Stomach (tissue), 19 donors: ENCODE results near the gene PLN. TPM values are rescaled to one million over a fixed set of nuclear protein-coding genes. Genes with fewer than 3 reads are reported as not detected.

Experiments
- DNase-seq, 2 donors: peaks; one replicate each; pipeline versions ENCODE4 v3.0.0 to v3.0.0-alpha.2; 2013 to 2019
- H3K27ac ChIP-seq, 5 donors: fragments of 200-600 bp in 4 of 5; sonication (generic) in 4 of 5; one replicate each; pipeline ENCODE4 v1.5.1; 2013 to 2019; ENCODE audit warnings: mild to moderate bottlenecking in 1 of 5, moderate library complexity in 1 of 5
- H3K27me3 ChIP-seq, 3 donors: fragments of 200-600 bp; sonication (generic); one replicate each; pipeline ENCODE4 v1.5.1; 2017 to 2019; ENCODE audit warnings: mixed run types in 1 of 3
- H3K36me3 ChIP-seq, 4 donors: fragments of 200-600 bp; sonication (generic); 1 replicate in 3 of 4; 2 replicates in 1 of 4; pipeline ENCODE4 v1.5.1; 2016 to 2019
- H3K4me1 ChIP-seq, 4 donors: fragments of 200-600 bp; sonication (generic); one replicate each; pipeline ENCODE4 v1.5.1; 2016 to 2019
- H3K4me3 ChIP-seq, 4 donors: fragments of 200-600 bp; sonication (generic) in 3 of 4; one replicate each; pipeline ENCODE4 v1.5.1; 2016 to 2019; ENCODE audit warnings: mild to moderate bottlenecking in 1 of 4
- H3K9me3 ChIP-seq, 4 donors: fragments of 200-600 bp; sonication (generic); one replicate each; pipeline ENCODE4 v1.5.1; 2016 to 2019
- EP300 ChIP-seq: sonication (generic); formaldehyde crosslinking; IDR thresholded peaks from one replicate; pipeline ENCODE4 v1.6.1; 2017; ENCODE audit warnings: antibody characterized with exemption
- POLR2A ChIP-seq, 4 donors: fragments of 450-650 bp; IDR thresholded peaks; one replicate each; pipeline ENCODE4 v1.6.1; 2016; ENCODE audit warnings: antibody characterized with exemption in 4 of 4, control low read depth in 2 of 4, mild to moderate bottlenecking in 1 of 4, moderate library complexity in 1 of 4
- POLR2AphosphoS5 ChIP-seq, 3 donors: sonication (generic); formaldehyde crosslinking; IDR thresholded peaks; one replicate each; pipeline ENCODE4 v1.6.1; 2016; ENCODE audit warnings: antibody characterized with exemption in 3 of 3
- WGBS, 5 donors: extraction: QIAGEN DNeasy Blood & Tissue Kit in 3 of 5; methylation state at CpG; one replicate each; pipeline versions ENCODE4 v1.1.5 to v1.1.7; 2013 to 2018; 5-methylcytosine and 5-hydroxymethylcytosine counted together
- intact Hi-C: fragments of 100-400 bp; cut with DNase I; formaldehyde crosslinking; loops from one replicate; pipeline ENCODE4 v1.15.1; 2023; ENCODE audit warnings: low total_unique reads
- long read RNA-seq, 10 donors: transcript quantifications; one replicate each; lab custom pipeline, GENCODE V29; 2026
- polyA plus RNA-seq, 3 donors: library from polyadenylated mRNA; stranded (reverse); fragments of 200-250 nt; gene quantifications; one replicate each; pipeline ENCODE4 v1.2.3, GENCODE V29; 2013
- total RNA-seq, 5 donors: library from RNA; depleted of rRNA; stranded (reverse); fragments of >200 nt; gene quantifications; one replicate each; pipeline versions ENCODE4 v1.1.0 to v1.2.3, GENCODE V29; 2014 to 2016
- TF ChIP-seq, protein P1 (sequence below), 7 experiments: fragments of 450-650 bp in 4 of 7; fragments of 200-600 bp in 3 of 7; sonication (generic) in 3 of 7; IDR thresholded peaks; one replicate each; pipeline ENCODE4 v1.5.1; 2016 to 2019; ENCODE audit warnings: antibody characterized with exemption in 7 of 7, control low read depth in 2 of 7, mild to moderate bottlenecking in 1 of 7
- donor health status: healthy with polysubstance abuse.
- donor health status: Bipolar disorder and iron deficiency.
- donor health status: healthy.

Gene PLN
- total RNA-seq = 100 to 1,000 TPM in 2 of 5 donors, 10 to 100 TPM in 2, 1 to 10 TPM in 1; 2.3 to 158 (median 52.7) TPM
- 10 to 100 TPM; 13.1 to 31.9 (median 22.4) TPM for polyA plus RNA-seq
- long read RNA-seq, donor 1, partial matches to known transcripts = 0 of 1 reads
- long read RNA-seq, donor 1, other reads (novel, unspliced or antisense) = 0 of 1 reads
- long read RNA-seq, donor 2 = 0 reads
- long read RNA-seq, donor 3, transcript PLN-201 (2 exons, 2,001 nt) = major isoform, 10 of 10 reads
- long read RNA-seq, donor 3, partial matches to known transcripts = 0 of 10 reads
- long read RNA-seq, donor 3, other reads (novel, unspliced or antisense) = 0 of 10 reads
- long read RNA-seq, donor 4 = 0 reads
- long read RNA-seq, donor 5, transcript PLN-201 (2 exons, 2,001 nt) = major isoform, 16 of 16 reads
- long read RNA-seq, donor 5, partial matches to known transcripts = 0 of 16 reads
- long read RNA-seq, donor 5, other reads (novel, unspliced or antisense) = 0 of 16 reads
- long read RNA-seq, donor 6, transcript PLN-201 (2 exons, 2,001 nt) = major isoform, 9 of 9 reads
- long read RNA-seq, donor 6, partial matches to known transcripts = 0 of 9 reads
- long read RNA-seq, donor 6, other reads (novel, unspliced or antisense) = 0 of 9 reads
- long read RNA-seq, donor 7, partial matches to known transcripts = 0 of 2 reads
- long read RNA-seq, donor 7, other reads (novel, unspliced or antisense) = 0 of 2 reads
- long read RNA-seq, donor 8, partial matches to known transcripts = 0 of 3 reads
- long read RNA-seq, donor 8, other reads (novel, unspliced or antisense) = 0 of 3 reads
- long read RNA-seq, donor 9, partial matches to known transcripts = 0 of 3 reads
- long read RNA-seq, donor 9, other reads (novel, unspliced or antisense) = 0 of 3 reads
- long read RNA-seq, donor 10 = 0 reads

- peak in 2 of 3 donors; percentile 54 to 62 for TF ChIP-seq POLR2AphosphoS5 (IDR thresholded peaks at IDR 0.05)
- no peak for TF ChIP-seq EP300
- peak within 1 kb of the TSS; percentile 4 to 34 (median 24) for H3K4me3 ChIP-seq
Observed at GRCh38 chr6:118548136-118548535, at the start of gene PLN. PLN (plus strand) TSS chr6:118548296; CDS start chr6:118558922, 10,626 bp downstream.

GRCh38 chr6:118500130-118501015 lies 47.7 kb upstream of the PLN start:
- no peaks in the 10 kb centered on the region for H3K9me3 ChIP-seq
- no peak for DNase-seq
- H3K27me3 ChIP-seq = no peaks in the 10 kb centered on the region
- WGBS, 5 donors = 87 to 98% (median 94%) methylated on average over 10 of the region's 10 CpGs
- TF ChIP-seq POLR2A (IDR thresholded peaks at IDR 0.05) (no peak), POLR2AphosphoS5 (IDR thresholded peaks at IDR 0.05) (no peak), EP300 (no peak)
- TF ChIP-seq, protein P1, sequence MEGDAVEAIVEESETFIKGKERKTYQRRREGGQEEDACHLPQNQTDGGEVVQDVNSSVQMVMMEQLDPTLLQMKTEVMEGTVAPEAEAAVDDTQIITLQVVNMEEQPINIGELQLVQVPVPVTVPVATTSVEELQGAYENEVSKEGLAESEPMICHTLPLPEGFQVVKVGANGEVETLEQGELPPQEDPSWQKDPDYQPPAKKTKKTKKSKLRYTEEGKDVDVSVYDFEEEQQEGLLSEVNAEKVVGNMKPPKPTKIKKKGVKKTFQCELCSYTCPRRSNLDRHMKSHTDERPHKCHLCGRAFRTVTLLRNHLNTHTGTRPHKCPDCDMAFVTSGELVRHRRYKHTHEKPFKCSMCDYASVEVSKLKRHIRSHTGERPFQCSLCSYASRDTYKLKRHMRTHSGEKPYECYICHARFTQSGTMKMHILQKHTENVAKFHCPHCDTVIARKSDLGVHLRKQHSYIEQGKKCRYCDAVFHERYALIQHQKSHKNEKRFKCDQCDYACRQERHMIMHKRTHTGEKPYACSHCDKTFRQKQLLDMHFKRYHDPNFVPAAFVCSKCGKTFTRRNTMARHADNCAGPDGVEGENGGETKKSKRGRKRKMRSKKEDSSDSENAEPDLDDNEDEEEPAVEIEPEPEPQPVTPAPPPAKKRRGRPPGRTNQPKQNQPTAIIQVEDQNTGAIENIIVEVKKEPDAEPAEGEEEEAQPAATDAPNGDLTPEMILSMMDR (IDR thresholded peaks at IDR 0.05) = no peak
- H3K4me1 ChIP-seq = no peaks in the 10 kb centered on the region
- intact Hi-C loops = loop anchor here (10.0 kb wide), 1 partner anchor 216 kb away; no protein-coding TSS in a partner anchor
- no peak overlapping the region for H3K4me3 ChIP-seq
- H3K27ac ChIP-seq = no peak overlapping the region
- peaks cover 0 to 32% (median 25%) of the 10 kb centered on the region in 4 donors for H3K36me3 ChIP-seq

More at GRCh38 chr6:118548136-118548535, at the start of gene PLN:
- peak within 1 kb of the TSS in 4 of 5 donors; percentile 30 to 62 (median 51) for H3K27ac ChIP-seq
- no peaks in the 10 kb centered on the region for H3K27me3 ChIP-seq
- 73 to 86% (median 81%) methylated on average over 3 of the region's 3 CpGs for WGBS, 5 donors
- H3K4me1 ChIP-seq = peaks cover 4 to 47% (median 27%) of the 10 kb centered on the region in 4 donors
- no peaks in the 10 kb centered on the region for H3K36me3 ChIP-seq
- intact Hi-C loops = no loop called here
- DNase-seq = no peak
- H3K9me3 ChIP-seq = no peaks in the 10 kb centered on the region

DNA sequence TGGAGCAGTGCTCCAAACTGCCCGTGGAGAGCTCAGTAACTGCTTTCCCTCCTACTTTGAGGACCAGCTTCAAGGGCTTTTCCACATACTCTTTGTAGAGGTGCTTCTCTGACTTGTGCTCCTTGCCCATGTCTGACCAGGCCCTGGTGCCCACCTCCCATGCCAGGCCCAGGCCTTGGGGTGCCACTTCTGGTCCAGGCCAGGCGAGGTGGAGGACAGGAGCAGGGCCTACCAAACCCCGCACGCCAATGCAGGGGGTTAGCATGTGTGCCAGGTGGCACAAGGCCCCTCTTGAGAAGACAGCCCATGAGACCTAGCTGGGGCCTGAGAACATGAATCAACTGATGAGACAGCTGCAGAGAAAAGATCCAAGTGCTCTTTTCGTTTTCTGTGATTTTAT lies 47.0 kb upstream of the PLN start:
- no peak for DNase-seq
- H3K27ac ChIP-seq = no peak overlapping the region

DNA sequence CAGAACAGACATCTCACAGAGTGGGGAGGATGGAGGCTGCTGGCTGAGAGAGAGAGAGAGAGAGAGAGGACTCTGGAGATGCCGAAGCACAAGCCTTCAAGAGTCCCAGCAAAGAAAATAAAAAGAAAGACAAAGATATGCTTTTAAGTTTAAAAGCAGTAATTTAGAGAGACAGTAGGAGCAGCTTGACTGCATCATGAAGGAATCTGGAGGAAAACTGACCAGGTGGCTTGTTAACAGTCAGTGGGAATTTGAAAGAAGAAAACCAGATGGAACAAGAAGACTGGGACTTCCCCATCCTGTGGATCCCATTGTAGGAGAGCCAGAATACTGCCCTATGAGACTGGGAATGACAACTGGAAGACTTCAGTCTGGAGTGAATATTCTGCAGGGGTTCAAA lies 46.3 kb upstream of the PLN start:
- DNase-seq = peak in 1 of 2 donors; percentile 24
- intact Hi-C loops = loop anchor here (10.0 kb wide), 1 partner anchor 217 kb away; no protein-coding TSS in a partner anchor
- no peak overlapping the region for H3K4me3 ChIP-seq
- whole genome bisulfite sequencing, 5 donors = 85 to 100% (median 96%) methylated on average over 1 of the region's 1 CpG
- no peaks in the 10 kb centered on the region for H3K27me3 ChIP-seq
- no peaks in the 10 kb centered on the region for H3K9me3 ChIP-seq
- no peak overlapping the region for H3K27ac ChIP-seq
- H3K36me3 ChIP-seq = peaks cover 0 to 22% (median 17%) of the 10 kb centered on the region in 4 donors
- H3K4me1 ChIP-seq = peaks cover 0 to under 1% (median 0%) of the 10 kb centered on the region in 4 donors
- TF ChIP-seq POLR2A (IDR thresholded peaks at IDR 0.05) (no peak), POLR2AphosphoS5 (IDR thresholded peaks at IDR 0.05) (no peak), EP300 (no peak)
- TF ChIP-seq, protein P1 (IDR thresholded peaks at IDR 0.05) = no peak

More for the DNA sequence above, 47.0 kb upstream of the PLN start:
- Histone ChIP-seq H3K9me3 (no peaks in the 10 kb centered on the region), H3K27me3 (no peaks in the 10 kb centered on the region), H3K4me1 (no peaks in the 10 kb centered on the region), H3K4me3 (no peak overlapping the region), H3K36me3 (peaks cover 0 to 24% (median 18%) of the 10 kb centered on the region in 4 donors)
- TF ChIP-seq POLR2AphosphoS5 (IDR thresholded peaks at IDR 0.05) (no peak), EP300 (no peak), POLR2A (IDR thresholded peaks at IDR 0.05) (no peak)
- TF ChIP-seq, protein P1 (IDR thresholded peaks at IDR 0.05) = no peak
- WGBS, 5 donors = 92 to 96% (median 94%) methylated on average over 5 of the region's 5 CpGs
- intact Hi-C loops = loop anchor here (10.0 kb wide), 1 partner anchor 216 kb away; no protein-coding TSS in a partner anchor
